Neutrophil (primary cell): ENCODE data around the gene GGACT.

Experiments
- H3K27ac ChIP-seq: fragments of 200-600 bp; sonication (generic); 2 replicates; pipeline ENCODE4 v1.5.1; 2016; ENCODE audit warnings: mild to moderate bottlenecking, moderate library complexity
- H3K27me3 ChIP-seq: fragments of 200-600 bp; sonication (generic); 2 replicates; pipeline ENCODE4 v1.6.0; 2016; ENCODE audit warnings: mild to moderate bottlenecking
- H3K36me3 ChIP-seq: fragments of 200-600 bp; sonication (generic); 2 replicates; pipeline ENCODE4 v1.5.1; 2017
- H3K4me1 ChIP-seq, 2 experiments: fragments of 200-600 bp in 1 of 2; sonication (generic) in 1 of 2; 1 replicate in 1 of 2; 2 replicates in 1 of 2; pipeline versions ENCODE4 v1.5.1 to v1.6.1; 2013 to 2016; ENCODE audit warnings: low read depth in 1 of 2, low read length in 1 of 2, mild to moderate bottlenecking in 1 of 2, moderate library complexity in 1 of 2; ENCODE audit not compliant: control insufficient read depth in 1 of 2, insufficient read depth in 1 of 2
- H3K4me3 ChIP-seq, 2 experiments: fragments of 200-600 bp in 1 of 2; sonication (generic) in 1 of 2; 1 replicate in 1 of 2; 2 replicates in 1 of 2; pipeline ENCODE4 v1.5.1; 2013 to 2016; ENCODE audit warnings: low read depth in 1 of 2, low read length in 1 of 2, mild to moderate bottlenecking in 1 of 2, moderate library complexity in 1 of 2
- H3K9me3 ChIP-seq: fragments of 200-600 bp; sonication (generic); 2 replicates; pipeline ENCODE4 v1.5.1; 2016
- TF ChIP-seq, protein P1 (sequence below): fragments of 200-600 bp; sonication (generic); IDR thresholded peaks from 2 replicates; pipeline ENCODE4 v1.5.1; 2016; ENCODE audit warnings: antibody characterized with exemption

GGACT gene

DNA sequence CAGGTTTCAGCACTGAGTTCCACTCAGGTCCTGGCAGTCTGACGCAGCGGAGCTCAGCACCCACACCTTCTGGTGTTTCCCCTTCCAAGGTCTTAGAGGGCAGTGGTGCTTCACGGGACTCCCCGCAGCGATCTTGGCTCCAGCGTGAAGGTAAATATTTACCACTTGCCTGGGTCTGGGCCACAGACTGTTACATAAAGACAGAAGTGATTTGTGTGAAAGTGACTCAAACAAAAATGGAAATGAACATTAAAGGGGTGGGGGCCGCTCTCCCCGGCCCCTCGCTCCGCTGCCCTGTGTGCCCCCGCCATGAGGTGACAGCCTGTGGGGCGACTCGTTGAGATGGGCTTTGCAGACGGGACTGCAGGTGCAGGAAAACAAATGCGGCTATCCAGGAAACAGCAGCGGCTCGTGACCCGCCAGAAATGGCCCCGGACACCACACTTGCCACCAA lies 55.0 kb downstream of the GGACT start:
- Histone ChIP-seq H3K9me3 (no peaks in the 10 kb centered on the region), H3K27ac (no peak overlapping the region), H3K27me3 (no peaks in the 10 kb centered on the region), H3K4me1 (no peaks in the 10 kb centered on the region), H3K4me3 (no peak overlapping the region), H3K36me3 (no peaks in the 10 kb centered on the region)
- TF ChIP-seq, protein P1, sequence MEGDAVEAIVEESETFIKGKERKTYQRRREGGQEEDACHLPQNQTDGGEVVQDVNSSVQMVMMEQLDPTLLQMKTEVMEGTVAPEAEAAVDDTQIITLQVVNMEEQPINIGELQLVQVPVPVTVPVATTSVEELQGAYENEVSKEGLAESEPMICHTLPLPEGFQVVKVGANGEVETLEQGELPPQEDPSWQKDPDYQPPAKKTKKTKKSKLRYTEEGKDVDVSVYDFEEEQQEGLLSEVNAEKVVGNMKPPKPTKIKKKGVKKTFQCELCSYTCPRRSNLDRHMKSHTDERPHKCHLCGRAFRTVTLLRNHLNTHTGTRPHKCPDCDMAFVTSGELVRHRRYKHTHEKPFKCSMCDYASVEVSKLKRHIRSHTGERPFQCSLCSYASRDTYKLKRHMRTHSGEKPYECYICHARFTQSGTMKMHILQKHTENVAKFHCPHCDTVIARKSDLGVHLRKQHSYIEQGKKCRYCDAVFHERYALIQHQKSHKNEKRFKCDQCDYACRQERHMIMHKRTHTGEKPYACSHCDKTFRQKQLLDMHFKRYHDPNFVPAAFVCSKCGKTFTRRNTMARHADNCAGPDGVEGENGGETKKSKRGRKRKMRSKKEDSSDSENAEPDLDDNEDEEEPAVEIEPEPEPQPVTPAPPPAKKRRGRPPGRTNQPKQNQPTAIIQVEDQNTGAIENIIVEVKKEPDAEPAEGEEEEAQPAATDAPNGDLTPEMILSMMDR = no peak

DNA sequence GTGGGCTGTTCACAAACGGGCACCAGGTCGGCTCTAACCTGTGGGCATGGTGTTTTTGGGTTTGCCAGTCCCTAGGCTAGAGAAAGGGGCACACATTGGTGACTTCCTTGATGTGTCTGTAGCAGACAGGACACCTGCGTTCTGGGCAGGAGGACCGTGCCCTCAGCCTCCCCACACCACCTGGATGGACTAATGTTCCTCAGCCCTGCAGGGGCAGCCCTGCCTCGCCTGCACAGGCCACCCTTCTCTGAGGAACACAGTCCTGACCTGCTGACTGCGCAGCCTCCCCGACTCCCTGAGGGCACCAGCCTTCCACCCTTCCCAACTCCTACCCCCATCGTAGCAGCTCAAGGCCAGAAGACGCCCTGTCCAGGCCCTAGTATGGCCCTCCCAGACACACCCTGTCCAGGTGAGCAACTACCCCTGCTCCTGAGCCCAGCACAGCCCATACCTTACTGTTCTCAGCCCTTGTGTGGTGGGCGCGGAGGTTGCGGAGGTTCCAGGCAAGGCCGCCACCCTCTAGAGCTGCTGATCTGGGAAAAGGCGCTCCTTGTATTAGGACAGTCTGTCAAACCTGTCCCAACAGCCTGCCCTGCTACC lies 55.7 kb downstream of the GGACT start:
- no peak overlapping the region for H3K27ac ChIP-seq
- no peaks in the 10 kb centered on the region for H3K36me3 ChIP-seq
- no peaks in the 10 kb centered on the region for H3K27me3 ChIP-seq
- no peak overlapping the region for H3K4me3 ChIP-seq
- H3K4me1 ChIP-seq = no peaks in the 10 kb centered on the region
- H3K9me3 ChIP-seq = no peaks in the 10 kb centered on the region
- TF ChIP-seq, protein P1 = no peak

DNA sequence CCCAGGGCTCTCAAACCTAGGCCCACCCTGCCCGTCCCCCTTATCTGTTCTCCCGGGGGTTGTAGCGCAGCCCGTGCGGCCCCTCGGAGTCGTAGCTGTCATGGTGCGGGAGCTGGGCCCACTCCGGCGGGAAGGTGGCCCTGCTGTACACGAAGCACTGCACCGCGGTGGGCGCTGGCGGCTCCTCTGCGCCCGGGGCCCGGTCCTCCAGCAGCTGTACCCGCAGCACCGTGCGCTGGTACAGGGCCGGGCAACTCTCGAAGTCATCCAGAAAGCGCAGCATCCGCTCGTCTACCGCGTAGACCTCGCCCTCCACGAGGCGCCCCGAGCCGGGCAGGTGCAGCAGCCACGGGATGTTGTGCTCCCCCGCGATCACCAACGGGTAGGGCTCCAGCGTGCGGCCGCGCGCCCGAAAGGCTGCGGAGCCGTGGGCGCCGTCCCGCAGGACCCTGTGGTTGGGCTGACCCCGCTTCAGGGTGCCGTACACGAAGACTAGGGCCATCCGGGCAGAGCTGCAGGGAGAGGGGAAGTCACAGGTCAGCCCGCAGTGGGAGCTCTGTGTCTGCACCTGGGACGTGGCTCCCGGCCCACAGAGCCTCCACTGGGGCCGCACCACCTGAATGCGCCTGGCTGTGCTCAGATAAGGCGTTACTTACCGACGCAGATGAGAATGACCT lies 56.4 kb downstream of the GGACT start:
- Histone ChIP-seq H3K36me3 (no peaks in the 10 kb centered on the region), H3K4me3 (no peak overlapping the region), H3K27me3 (no peaks in the 10 kb centered on the region), H3K4me1 (no peaks in the 10 kb centered on the region), H3K9me3 (no peaks in the 10 kb centered on the region), H3K27ac (no peak overlapping the region)
- TF ChIP-seq, protein P1 = no peak

DNA sequence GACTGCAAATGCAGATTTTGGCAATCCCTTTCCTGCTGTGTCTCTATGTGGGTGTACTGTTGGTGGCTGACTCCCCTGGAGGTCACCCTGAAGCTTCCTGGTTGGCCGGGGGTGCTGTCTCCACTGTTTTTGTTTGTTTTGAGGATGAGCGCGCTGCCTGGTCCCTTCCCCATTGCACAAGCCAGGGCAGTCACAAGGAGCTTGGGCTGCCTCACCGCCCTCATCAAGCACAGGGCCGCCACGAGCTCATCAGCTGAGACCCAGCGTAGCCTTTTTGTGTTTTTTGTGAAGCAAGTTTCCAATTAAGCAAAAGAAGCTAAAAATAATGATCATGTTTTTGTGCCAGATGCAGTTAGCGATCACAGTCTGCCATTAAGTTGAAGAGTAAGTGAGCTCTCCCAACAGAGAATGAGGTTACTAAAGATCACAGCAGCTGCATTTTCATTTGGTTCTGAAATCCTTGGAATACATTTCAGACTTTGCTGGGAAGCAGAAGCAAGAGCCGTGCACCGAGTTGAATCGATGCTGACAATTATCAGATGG lies 57.8 kb downstream of the GGACT start:
- Histone ChIP-seq H3K36me3 (no peaks in the 10 kb centered on the region), H3K27me3 (no peaks in the 10 kb centered on the region), H3K4me3 (no peak overlapping the region), H3K4me1 (no peaks in the 10 kb centered on the region), H3K27ac (no peak overlapping the region), H3K9me3 (no peaks in the 10 kb centered on the region)
- TF ChIP-seq, protein P1 = no peak

DNA sequence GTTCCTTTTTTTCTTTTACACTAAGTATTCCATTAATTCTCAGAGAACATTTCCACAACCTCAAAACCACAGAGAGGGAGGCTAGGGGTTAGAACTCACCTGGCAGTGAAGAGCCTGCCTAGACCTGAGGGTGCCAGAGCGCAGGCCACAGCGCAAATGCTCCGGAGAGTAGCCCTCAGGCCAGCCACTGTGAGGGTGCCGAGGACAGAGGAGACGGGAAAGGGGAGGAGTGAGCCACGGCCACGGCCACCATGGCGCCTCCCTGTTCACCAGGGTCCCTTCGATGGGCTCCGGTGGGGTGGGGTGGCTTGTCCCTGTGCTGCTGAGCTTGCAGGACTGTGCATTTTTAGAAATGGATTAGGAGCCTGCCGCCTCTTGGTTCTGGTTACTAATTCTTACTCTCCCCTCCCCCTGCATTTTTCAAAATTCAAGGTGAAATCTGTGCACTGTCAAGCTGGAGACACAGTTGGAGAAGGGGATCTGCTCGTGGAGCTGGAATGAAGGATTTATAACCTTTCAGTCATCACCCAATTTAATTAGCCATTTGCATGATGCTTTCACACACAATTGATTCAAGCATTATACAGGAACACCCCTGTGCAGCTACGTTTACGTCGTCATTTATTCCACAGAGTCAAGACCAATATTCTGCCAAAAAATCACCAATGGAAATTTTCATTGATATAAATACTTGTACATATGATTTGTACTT lies 58.8 kb downstream of the GGACT start:
- no peaks in the 10 kb centered on the region for H3K9me3 ChIP-seq
- H3K27me3 ChIP-seq = no peaks in the 10 kb centered on the region
- H3K36me3 ChIP-seq = no peaks in the 10 kb centered on the region
- TF ChIP-seq, protein P1 = no peak
- H3K4me1 ChIP-seq = peaks cover 0 to 3% of the 10 kb centered on the region in 2 experiments
- no peak overlapping the region for H3K27ac ChIP-seq
- H3K4me3 ChIP-seq = no peak overlapping the region
